CD4-positive, alpha-beta T cell treated with Interleukin-17A for 4 hours (primary cell): ENCODE data around the gene CSNK1D.

Experiments used
- DNase-seq: peaks from one replicate; pipeline ENCODE4 v3.0.0-alpha.2; 2020; ENCODE audit warnings: mixed read lengths

CSNK1D gene

DNA sequence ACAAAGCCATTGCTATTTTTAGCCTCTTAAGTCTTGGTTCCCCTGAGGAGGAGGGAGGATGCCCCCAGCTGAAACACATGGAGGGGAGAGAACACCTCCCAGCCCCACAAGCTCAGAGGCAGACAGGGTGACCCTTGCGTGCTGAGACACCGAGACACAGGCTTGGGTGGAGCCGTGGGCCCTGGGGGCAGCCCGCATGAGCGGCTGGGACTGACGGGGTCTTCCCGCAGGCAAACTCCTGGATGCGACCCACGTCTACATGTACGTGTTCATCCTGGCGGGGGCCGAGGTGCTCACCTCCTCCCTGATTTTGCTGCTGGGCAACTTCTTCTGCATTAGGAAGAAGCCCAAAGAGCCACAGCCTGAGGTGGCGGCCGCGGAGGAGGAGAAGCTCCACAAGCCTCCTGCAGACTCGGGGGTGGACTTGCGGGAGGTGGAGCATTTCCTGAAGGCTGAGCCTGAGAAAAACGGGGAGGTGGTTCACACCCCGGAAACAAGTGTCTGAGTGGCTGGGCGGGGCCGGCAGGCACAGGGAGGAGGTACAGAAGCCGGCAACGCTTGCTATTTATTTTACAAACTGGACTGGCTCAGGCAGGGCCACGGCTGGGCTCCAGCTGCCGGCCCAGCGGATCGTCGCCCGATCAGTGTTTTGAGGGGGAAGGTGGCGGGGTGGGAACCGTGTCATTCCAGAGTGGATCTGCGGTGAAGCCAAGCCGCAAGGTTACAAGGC, 34.9 kb downstream of the CSNK1D start:
- peak; percentile 85 for DNase-seq

DNA sequence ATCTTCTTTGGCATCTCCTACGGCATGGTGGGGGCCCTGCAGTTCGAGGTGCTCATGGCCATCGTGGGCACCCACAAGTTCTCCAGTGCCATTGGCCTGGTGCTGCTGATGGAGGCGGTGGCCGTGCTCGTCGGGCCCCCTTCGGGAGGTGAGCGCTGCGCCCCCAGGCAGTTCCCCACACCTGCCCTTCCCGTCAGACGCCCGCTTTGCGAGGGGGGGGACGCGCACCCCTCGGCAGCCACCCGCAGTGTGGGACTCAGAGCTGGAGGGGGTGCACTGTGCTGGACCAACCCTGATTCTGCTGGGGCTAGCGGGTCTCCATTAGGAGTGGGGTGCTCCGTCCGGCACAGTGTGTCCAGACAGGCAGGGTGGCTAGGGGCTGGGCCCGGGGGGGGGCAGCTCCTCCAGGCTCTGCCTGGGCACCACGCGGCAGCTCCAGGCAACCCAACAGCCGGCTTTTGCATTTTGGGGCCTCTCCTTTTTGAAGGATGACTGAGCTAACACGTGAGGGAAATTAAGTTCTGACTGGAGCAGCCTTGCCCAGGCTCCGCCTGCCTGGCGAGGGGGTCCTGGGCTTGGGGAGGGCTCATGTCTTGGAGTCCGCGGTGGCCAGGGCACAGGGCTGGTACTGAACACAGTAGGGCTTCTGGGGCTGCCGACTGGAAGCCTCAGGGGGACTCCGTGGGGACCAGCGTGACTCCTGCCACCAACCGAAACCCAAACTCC, 35.6 kb downstream of the CSNK1D start:
- no peak for DNase-seq

- DNase-seq = no peak
These were observed 36.3 kb downstream of the CSNK1D start for GRCh38 chr17:82237083-82237745.

- DNase-seq = peak; percentile 83
These were observed 37.1 kb downstream of the CSNK1D start for GRCh38 chr17:82236142-82236971.

DNA sequence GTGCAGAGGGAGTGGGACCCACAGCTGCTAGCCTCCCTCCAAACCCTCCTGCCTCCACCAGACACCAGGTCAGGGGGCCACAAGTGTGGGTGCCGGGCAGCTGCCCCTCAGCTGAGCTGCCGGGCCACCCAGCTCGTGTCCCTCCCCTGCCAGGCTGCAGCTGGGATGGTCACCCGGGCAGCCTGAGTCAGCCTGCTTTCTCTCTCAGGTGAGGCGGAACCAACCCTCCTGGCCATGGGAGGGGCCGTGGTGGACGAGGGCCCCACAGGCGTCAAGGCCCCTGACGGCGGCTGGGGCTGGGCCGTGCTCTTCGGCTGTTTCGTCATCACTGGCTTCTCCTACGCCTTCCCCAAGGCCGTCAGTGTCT, 37.7 kb downstream of the CSNK1D start:
- no peak for DNase-seq

DNA sequence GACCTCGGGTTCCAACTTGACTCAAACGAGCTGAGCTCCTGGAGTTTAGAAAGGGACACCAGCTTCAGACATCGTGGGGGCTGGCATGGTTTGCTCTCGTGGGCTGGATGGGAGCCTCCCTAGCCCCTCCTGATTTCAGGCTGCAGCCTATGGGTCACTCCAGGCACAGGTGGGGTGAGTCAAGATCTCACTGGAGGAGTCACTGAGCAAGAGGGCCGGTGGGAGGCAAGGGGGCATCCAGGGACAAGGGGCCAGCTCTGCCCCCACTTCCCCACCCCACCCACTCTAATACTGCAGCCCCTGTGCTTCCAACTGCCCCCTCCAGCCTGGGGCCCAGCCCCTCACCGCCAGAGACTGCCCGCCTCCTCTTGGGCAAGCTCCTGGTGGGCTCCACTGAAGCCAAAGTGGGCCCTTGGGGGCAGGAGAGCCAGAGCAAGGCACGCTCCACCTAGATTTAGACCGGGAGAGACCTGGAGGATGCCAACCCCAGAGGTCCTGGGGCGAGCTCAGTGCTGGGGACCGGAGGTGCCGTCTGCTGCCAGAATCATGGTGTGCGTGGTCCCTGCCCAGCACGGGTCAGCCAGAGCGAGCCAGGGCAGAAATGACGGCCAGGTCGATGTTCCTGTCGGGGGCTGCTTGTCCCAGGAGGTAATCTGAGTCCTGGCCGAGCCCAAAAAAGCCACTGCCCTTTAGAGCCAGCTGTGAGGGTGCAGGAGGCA, 38.3 kb downstream of the CSNK1D start:
- no peak for DNase-seq

DNA sequence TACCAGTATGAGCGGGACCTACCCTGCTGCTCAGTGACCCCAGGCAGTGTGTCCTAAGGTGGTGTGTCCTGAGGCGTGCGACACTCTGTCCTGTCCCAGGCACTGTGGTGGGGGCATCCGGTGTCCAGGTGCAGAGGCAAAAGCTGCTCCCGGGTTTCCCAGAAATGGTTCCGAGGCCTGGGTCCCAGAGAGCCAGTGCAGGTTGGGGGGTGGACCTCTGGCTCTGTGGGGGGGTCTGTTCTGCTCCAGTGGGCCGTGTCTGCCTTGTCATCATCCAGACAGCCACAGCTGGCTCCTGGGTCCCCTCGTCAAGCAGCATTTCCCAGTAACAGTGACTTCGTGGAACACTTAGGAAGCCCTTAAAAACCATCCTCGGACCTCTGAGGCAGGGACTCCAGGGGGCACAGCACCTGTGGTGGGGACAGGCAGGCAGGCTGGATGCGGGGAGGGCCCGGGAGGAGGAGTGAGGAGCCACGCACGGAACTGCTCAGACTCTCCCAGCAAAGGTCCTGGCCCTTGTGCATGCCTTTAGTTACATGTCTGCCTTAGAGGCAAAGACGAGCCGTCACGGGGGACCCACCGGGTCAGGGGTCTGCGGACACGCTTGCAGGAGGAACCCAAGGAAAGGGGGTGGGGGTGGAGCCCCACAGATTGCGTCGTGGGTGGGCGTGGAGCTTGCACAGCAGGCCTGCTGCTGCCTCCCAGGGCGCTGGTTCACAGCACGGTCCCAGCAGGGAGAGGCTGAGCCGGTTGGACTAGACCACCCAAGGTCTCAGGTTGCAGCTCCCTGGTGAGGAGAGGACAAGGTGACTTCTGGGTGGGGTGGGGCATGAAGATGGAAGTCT, 39.1 kb downstream of the CSNK1D start:
- DNase-seq = no peak

DNA sequence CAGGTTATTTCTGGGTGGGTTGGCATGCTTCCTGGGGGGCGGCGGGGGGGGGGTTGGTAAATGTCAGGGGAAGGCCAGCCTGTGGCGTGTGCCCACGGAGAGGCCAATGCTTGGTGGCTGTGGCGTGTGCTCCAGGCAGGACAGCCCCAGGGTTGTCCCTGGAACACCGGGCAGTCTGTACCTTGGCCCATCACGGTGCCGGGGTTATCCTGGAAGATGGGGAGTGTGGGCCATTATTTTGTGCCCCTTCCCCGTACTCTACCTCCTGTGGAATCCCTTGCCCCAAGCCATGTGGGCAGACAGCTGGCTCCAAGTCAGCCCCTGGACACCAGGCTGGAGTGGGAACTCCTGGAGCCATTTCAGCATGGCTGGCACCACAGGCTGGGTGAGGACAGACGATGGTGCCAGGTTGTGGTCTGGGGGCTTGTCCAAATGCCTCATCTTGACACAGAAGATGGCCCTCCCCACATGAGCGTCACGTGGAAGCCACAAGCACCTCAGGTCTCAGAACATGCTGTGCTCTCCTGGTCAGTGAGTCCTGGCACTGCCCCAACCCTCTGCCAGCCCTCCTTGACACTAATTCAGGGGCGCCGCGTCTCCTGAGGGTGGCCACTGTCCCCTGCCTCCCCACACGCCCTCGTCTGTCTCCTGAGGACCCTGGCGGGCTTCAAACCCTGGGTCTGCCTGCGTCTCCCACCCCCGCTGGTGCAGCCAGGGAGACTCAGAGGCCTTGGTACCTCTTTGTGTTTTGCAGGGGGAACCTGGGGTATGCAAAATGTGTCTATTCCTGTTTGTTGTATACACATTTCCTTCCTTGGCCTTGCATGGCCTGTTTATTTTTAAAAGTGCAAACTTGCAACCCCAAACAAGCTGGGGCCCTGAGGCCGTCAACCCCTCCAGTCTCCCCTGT, 40.4 kb downstream of the CSNK1D start:
- DNase-seq = no peak

DNA sequence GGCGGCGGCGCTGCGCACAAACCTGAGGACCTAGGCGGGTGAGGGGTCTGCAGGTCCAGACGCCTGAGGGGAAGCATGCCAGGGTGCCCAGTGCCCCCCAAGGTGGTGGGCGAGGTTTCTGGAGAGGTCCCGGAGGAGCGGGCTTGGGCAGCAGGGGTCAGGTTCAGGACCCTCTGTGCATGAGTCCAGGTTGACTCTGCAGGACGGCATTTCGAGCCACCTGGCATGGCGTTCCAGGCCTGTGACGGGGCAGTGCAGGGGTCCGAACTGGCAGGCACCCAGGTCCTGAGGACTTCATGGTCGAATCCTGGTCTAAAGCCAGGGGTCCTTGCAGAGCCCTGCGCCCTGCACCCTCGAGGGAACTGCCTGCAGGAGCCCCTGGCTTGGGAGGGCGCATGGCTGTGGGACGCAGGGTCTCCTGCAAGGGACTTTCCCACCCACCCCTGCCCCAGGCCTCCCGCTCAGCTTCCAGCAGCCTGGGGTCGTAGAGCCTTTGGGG, 41.1 kb downstream of the CSNK1D start:
- DNase-seq = no peak

GRCh38 chr17:82231562-82232321, 41.8 kb downstream of the CSNK1D start:
- DNase-seq = peak; percentile 43

GRCh38 chr17:82231312-82231561, 42.3 kb downstream of the CSNK1D start:
- DNase-seq = no peak

DNA sequence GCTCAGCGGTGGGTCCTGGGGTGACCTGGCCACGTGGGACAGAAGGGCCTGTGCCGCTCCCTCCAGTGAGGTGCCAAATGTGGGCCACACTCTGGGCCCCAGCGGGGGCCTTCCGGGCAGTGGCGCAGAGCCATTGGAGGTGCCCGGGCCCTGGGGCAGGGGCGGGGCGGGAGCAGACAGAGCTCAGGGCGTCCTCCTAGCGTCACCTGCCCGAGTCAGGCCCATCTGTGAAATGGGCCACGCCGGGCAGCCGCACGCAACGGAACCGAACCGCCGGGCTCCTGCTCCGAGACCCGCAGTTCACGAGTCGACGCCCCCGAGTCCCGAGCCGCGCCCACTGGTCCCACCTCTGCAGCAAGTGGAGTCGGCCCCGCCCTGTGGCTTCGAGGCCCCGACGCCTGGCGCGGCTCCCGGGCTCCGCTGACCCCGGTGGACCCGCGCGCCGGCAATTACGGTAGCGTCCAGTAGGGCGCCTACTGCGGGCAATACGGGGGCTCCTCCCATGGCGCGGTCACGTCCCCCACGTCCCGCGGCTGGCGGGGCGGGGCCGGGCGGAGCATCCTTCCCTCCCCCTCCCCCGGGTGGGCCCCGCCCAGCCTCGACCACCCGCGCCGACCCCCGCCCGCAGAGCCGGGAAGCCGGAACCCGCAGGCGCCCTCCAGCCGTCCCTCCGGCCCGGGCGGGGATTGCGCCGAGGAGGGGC, 42.7 kb downstream of the CSNK1D start:
- DNase-seq = peak; percentile 60

DNA sequence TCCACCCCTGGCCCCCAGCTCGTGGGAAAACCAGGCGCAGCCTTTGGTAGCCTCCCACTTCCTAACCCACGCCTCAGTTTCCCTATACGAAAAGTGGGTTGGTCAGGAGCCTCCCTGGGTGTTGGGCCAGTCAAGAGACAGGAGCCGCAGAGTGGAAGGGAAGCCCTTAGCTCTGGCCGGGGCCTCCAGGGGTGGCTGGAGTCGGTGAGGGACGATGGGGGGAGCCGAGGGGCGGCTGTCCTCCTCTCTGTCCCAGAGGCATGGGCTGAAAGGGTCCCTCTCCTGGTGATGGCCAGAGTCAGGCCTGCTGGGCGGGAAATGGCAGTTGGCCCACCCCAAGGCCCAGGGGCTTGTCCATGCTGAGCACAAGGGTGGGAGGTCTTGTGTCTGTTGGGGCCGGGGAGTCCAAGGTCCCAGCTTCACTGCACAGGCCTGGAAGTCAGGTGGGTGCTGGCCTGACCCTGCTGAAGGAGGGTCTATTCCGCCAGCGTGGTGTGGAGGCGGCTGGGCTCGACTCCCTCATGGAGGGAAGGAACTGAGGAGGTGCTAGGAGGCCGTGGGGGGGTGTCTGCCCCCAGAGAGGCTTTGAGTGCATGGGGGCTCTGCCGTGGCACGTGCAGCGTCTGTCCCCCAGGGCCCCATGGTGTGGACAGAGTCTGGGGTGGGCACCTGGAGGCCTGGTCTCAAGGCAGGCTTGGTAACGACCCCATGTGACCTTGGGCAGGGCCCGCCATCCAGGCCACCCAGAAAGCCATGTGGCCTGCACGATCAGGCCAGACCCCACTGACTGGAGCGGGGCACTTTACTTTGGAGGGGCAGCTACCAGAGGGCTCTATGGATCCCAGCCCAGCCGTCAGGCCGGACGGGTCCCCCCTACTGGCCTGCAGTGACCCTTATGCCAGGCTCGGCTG, 43.5 kb downstream of the CSNK1D start:
- no peak for DNase-seq

DNA sequence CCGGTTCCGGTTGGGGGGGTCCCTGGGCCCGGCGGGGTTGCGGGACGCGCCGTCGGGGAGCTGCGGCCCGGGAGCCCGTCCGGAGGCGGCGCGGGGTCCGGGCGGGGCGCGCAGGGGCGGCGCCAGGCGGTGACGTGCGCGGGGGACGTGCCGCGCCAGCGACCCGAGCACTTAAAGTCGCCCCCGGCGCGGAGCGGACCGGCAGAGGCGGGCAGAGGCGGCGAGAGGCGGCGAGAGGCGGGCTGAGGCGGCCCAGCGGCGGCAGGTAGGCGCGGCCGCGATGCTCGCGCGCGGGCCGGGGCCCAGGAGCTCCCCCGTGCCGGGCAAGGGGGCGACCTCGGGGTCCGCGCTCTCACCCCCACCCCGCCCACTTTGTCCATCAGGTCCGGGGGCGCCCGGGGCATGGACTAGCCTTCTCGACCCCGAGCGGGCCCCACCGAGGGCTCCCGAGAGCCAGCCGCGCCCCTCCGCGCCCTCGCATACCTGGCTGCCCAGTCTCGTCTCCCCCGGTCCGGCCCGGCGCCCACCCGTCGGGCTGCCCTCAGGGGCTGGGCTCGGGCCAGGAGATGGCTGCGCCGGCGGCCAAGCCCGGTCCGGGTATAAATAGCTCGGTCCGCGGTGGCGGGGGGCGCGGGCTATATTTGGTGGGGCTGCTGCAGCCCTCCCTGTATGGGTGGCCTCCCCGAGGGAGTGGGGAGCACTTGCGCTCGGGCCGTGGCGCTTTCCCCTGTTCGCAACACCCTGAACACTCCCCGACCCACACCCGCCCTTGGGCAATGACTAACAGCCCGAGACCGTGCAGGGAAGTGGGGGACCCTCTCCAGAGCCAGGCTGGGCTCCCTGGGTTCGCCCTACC, 44.4 kb downstream of the CSNK1D start, which contains the start of gene SLC16A3:
Gene SLC16A3, plus strand, starts transcription at position 201 of the 856 bp plus-strand sequence. CDS start 6,967 bp downstream, outside the sequence.
- DNase-seq = peak; percentile 78

DNA sequence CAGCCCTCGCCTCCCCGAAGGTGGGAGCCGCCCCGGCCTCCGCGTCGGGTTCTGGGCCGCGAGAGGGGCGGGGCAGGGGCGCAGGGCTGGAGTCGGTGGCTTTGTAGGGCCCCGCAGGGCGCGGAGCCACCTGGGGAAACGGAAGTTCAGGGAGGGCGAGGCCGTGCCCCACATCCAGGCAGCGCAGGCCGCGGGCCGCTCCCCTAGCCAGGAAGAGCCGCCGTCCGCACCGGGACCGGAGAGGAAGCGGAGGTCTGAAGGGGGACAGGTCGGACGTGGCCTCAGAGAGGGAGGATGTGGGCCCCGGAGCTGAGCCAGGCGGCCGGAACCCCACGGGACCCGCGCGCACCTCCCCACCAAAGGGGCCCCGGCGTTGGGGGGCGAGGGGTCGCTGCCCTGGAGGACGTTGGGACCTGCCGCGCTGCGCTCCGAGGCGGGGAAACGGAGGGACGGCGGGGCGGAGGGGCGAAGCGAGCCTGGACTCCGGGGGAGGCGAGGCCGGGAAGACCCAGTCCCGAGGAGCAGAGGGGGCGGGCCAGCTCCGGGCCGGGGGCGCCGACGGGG, 45.1 kb downstream of the CSNK1D start:
- DNase-seq = peak; percentile 72

DNA sequence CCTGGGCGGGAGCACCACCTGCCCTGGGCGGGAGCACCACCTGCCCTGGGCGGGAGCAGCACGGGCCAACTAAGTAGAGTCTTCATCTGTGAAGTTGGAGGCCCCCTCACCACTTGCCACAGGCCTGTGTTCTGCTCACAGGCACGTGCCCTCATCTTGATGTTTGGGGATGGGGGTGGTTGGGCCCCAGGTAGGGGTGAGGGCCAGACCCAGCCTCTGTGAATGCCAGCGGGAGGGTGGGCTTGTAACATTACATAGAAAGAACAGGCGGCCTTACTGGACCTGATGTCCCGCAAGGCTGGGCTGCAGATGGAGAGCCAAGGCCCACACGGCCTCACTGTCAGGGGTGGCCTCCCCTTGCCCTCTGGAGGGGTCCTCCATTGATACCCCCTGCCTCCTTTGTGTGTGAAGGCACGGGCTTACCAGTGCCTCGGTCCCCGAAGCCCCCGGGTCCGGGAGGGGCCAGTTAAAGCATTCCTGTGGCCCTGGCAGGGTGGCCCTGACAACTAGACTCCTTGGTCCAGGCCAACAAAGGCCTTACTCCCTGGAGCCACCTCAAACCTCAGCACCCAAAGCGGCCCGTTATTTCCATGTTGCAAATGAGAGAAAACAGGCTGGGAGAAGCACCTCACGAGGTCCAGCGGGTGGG, 45.7 kb downstream of the CSNK1D start:
- no peak for DNase-seq
